SK-MEL-5 (cell line): ENCODE results near the gene OR11L1. TPM values are rescaled to one million over a fixed set of nuclear protein-coding genes. Genes with fewer than 3 reads are reported as not detected.

Experiments used
- DNase-seq: peaks from one replicate; pipeline ENCODE4 v3.0.0-alpha.2; 2016; ENCODE audit warnings: low read depth, low spot score
- in situ Hi-C: cut with HindIII; loops from 2 replicates; pipeline ENCODE4 v1.10.0; 2016; ENCODE audit warnings: low sequenced_read_pairs, high pct_unique_total_duplicates, low pct_unique_long_range_greater_than_20kb
- polyA plus RNA-seq, 2 experiments: library from polyadenylated mRNA; depleted of rRNA; stranded (reverse); fragments of >200 nt; gene quantifications; 2 replicates each; pipeline ENCODE4 v1.2.3, GENCODE V29; 2015
- total RNA-seq: library from RNA; depleted of rRNA; stranded (reverse); fragments of >200 nt; shearing (Covaris generic); gene quantifications from 2 replicates; pipeline ENCODE4 v1.2.3, GENCODE V29; 2014; rRNA removed

Gene OR11L1, protein sequence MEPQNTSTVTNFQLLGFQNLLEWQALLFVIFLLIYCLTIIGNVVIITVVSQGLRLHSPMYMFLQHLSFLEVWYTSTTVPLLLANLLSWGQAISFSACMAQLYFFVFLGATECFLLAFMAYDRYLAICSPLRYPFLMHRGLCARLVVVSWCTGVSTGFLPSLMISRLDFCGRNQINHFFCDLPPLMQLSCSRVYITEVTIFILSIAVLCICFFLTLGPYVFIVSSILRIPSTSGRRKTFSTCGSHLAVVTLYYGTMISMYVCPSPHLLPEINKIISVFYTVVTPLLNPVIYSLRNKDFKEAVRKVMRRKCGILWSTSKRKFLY
- total RNA-seq, result not detected in 2 replicates
- polyA plus RNA-seq (2015; cell fraction: cytosol; rRNA removed), result not detected in 2 replicates
- polyA plus RNA-seq (2015; cell fraction: nucleus; rRNA removed), result not detected in 2 replicates

DNA sequence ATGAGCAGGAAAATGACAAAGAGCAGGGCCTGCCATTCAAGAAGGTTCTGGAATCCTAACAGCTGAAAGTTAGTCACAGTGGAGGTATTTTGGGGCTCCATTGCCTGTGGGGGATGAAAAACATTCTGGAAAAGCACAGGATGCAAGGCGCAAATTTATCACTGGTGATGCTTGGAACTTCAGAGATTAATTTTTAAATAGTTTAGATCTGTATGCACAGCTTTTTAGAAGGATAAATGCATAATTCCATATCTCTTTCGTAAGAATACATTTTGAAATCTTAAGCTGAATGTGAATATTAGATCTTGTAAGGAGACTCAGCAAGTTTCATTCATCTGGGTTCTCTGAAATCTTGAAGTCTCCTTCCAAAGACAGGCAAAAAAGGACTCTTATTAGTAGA lies at the start of gene OR11L1:
TSS of gene OR11L1 (minus strand) at position 101 of the 400 bp plus-strand sequence. CDS start at position 101, 0 bp downstream.
- DNase-seq, result no peak
- in situ Hi-C loops, result no loop called here

DNA sequence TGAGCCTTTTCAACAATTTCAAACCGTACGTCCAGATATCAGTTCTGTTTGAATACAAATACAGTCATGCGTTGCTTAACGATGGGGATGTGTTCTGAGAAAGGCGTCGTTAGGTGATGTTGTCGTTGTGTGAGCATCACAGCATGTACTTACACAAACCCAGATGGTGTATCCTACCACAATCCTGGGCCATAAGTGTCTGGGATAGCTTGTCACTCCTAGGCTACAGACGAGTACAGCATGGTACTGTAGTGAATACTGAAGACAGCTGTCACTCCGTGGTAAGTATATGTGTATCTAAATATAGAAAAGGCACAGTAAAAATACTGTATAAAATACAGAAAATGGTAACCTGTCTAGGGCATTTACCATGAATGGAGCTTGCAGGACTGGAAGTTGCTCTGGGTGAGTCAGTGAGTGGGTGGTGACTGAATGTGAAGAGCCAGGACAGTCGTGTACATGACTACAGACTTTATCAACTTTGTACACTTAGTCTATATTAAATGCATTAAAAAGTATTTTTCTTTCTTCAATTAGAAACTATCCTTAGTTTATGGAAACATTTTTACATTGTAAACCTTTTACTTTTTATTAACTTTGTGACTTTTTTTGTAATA lies 43.2 kb upstream of the OR11L1 start:
- in situ Hi-C loops, result no loop called here
- no peak for DNase-seq

DNA sequence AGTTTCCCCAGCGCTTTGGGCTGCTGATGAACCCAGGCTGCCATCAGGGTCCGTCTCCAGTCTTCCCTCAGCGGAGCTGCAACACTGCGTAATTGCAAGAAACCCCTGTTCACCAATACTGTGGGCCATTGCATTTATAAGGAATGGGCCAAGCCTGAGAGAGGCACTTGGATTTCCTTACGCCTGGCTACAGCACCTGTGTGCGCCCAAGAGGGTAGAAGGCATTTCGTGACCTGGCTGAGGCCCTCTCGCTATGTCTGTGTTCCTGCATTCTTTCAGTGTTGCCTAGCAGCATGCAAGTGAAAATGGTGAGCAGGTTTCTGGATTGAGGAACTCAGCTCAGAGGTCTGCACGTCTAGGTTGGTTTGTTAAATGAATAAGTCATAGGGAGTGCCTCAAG lies 41.6 kb upstream of the OR11L1 start:
- in situ Hi-C loops, result no loop called here

DNA sequence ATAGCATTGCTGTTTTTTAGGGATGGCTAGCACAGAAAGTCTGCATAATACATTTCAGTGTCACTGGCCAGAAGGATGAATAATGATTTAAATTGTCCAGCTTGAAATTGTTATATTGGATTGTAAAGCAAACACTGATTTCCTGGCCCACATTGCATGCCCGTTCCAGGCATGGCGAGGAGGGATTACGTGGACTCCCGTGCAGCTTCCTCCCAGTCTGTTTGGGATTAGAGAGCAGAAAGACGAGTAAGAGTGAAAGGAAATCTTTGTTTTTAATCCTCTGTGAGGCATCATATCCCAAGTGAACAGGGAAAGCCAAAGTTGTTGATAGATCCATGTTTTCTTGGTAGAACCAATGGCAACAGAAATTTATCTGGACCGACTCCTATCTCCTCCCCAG lies 23.7 kb upstream of the OR11L1 start:
- no peak for DNase-seq
- in situ Hi-C loops, result no loop called here

More for the DNA sequence above, 41.6 kb upstream of the OR11L1 start:
- DNase-seq, result no peak

DNA sequence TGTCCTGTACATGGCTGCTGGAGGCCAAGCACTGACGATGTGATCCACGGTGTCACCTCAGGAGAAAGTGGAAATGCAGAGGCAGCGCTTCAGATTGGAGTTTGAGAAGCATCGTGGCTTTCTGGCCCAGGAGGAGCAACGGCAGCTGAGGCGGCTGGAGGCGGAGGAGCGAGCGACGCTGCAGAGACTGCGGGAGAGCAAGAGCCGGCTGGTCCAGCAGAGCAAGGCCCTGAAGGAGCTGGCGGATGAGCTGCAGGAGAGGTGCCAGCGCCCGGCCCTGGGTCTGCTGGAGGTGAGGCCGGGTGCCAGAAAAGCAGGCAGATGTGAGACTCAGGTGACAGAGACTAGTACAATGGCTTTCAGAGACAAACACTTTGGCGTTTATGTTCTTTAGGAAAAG lies 22.9 kb upstream of the OR11L1 start:
- DNase-seq, result no peak

DNA sequence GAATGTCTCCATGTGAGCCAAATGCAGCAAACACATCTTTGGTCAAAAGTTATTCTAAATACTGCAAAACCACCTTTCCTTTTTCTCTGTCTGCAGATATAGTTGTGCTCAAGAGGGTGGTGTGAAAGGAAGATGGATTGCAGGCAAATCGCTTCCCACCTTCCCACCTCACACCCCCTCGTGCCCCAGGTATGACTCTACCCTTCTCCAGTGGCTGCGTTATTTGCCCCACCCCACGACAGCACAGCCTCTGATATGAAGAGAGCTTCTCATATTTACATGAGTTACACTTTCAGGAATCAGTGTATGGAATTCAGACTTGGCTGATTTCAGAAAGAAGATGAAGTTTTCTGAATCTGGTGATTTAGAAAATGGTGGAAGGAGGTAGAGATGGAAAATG lies 21.1 kb upstream of the OR11L1 start:
- no peak for DNase-seq
- in situ Hi-C loops, result no loop called here

More for the DNA sequence above, 22.9 kb upstream of the OR11L1 start:
- in situ Hi-C loops, result no loop called here

DNA sequence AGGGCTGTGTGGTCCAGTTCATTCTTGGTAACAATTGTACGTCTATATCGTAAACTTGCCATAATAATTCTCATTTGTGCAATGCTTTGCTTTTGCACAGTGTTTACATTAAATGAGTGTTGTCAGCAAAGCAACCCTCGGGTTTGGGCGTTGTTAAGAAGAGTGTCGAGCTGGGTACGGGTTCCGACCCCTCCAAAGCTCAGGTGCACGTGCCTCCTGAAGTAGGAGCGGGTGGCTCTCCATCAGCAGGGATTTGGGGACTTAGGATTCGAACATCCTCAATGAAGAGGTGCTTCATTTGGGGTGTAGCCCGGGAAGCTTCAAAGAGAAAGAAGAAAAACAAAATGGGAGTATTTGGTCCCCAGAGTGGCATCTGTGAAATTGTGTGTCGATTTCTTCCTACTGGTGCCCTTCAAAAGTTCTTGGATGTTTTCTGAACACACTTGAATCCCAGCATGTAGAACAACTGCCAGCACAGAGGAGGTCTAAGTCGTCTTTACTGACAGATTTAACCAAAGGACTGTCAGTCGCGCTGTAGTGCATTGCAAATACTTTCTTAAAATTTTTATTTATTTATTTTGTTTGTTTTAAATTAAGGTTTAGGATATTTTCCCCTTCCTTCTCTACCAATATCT lies 16.4 kb upstream of the OR11L1 start:
- DNase-seq, result no peak
- in situ Hi-C loops, result no loop called here

DNA sequence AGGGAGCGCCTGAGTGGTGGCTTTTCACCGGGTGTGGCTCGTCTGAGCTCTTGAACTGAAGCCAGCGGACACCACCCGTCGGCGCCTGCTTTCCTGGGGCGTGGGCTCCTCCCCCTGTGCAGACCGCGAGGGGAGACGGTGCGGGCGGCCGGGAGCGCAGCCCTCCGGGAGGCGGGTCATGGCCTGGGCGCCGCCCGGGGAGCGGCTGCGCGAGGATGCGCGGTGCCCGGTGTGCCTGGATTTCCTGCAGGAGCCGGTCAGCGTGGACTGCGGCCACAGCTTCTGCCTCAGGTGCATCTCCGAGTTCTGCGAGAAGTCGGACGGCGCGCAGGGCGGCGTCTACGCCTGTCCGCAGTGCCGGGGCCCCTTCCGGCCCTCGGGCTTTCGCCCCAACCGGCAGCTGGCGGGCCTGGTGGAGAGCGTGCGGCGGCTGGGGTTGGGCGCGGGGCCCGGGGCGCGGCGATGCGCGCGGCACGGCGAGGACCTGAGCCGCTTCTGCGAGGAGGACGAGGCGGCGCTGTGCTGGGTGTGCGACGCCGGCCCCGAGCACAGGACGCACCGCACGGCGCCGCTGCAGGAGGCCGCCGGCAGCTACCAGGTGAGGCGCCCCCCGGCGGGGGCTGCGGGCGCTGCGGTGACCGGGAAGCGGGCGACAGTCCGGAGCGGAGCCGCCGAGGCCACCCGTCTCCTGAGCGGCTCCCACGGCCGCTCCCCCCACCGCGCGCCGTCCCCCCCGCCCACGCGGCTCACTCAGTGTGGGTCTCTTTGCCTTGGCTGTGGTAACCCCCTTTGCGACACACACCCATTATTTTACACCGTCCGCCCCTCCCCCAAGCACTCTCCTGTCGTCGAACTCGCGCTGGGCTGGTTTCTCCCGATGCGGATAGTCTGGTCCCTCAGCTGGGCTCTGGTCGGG lies 15.6 kb upstream of the OR11L1 start, which contains the start of gene TRIM58:
TSS of gene TRIM58 (plus strand) at position 119 of the 916 bp plus-strand sequence. CDS start at position 179, 60 bp downstream.
- no peak for DNase-seq
- in situ Hi-C loops, result no loop called here

DNA sequence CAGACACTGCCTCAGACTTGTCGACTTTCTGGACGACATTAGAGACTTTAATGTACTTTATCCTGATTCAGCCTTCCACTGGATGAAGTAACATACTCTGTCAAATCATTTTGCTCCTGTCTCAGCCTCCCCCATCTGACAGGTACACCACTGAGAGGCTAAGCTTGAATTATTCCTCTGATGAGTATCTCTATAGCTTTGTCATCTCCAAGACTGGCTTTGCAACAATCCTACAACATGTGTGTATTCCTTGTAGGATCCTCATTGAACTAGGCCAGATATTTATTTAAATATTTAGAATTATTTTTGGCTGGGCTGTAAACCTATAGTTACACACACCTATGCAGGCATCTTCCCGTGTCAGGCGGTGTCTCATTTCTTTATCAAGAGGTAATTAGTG lies 14.2 kb upstream of the OR11L1 start:
- no peak for DNase-seq
- in situ Hi-C loops, result no loop called here

DNA sequence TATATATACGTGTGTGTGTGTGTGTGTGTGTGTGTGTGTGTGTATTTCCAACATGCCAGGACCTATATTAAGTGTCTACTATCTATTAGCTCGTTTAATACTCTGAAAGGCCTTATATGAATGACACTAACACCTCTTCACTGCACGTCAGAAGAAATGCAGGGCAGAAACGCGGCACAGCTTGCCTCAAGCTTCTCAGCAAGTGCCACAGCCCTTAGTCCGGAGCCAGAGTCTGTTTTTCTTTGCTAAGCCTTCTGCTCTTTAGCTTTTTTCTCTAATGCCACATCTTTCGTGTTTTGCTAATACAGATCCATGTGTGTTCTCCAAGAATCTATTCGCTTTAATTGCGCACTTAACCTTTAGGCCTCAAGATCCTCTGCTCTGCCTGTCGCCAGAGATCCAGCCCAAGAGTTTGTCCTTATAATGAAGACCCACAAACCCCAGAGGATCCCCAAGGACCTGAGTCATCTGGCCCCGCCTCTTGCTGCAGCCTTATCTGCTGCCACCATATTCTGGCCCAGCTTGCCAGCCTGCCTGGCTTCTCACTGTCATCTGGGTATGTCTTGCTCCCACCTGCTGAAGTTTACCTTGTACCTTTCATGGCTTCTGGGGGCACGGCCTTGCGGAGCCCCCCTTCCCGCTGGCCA lies 13.3 kb upstream of the OR11L1 start:
- no peak for DNase-seq
- in situ Hi-C loops, result no loop called here

DNA sequence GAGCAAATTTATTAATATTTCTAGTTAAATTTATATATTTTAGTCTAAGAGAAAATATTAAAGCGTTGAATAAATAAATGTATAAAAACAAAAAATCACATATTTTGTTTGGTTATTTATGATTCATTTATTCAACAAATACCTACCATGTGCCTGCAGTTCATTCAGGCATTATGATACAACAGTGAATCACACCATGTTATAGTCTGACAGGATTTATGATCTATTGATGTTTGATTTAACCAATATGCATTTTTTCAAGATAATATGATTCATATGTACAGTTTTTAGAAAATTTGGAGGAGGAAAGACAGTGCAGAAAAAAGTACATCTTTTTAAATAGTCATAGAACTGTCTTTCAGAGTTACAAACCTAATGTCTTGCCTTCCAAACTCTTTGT lies 7.9 kb upstream of the OR11L1 start:
- in situ Hi-C loops, result no loop called here
- DNase-seq, result no peak

DNA sequence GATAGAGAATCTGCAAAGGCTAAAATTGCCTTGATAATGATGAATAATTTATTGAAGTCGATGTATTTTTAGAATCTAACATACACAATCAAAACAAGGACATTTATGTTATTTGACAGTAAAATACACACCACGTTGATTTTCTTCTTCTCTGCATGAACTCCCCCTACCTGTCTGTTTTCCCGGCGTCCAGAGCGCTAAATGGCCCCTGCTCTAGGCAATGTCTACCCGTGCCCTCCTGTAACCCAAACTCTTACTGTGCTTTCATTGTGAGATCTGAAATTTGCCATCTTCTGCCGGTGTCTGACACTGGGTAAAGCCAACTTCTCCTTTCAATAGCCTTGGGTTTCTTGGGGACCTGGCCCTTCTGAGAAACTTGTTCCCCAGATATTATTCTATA lies 6.7 kb upstream of the OR11L1 start:
- in situ Hi-C loops, result no loop called here
- no peak for DNase-seq

DNA sequence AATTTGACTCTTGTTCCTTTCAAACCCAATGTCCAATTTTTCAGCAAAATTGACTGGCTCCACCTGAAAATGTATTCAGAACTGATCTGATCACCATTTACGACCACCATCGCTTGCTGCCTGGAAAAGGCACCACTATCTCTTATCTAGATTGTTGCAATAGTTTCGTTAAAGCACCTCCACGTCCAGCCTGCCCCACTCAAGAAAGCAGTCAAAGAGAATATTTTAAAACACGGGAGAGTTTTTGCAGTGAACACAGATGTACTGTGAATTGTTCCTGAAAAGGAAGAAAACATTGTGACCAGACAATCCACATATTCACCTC lies 4.0 kb upstream of the OR11L1 start:
- in situ Hi-C loops, result no loop called here
- DNase-seq, result no peak

DNA sequence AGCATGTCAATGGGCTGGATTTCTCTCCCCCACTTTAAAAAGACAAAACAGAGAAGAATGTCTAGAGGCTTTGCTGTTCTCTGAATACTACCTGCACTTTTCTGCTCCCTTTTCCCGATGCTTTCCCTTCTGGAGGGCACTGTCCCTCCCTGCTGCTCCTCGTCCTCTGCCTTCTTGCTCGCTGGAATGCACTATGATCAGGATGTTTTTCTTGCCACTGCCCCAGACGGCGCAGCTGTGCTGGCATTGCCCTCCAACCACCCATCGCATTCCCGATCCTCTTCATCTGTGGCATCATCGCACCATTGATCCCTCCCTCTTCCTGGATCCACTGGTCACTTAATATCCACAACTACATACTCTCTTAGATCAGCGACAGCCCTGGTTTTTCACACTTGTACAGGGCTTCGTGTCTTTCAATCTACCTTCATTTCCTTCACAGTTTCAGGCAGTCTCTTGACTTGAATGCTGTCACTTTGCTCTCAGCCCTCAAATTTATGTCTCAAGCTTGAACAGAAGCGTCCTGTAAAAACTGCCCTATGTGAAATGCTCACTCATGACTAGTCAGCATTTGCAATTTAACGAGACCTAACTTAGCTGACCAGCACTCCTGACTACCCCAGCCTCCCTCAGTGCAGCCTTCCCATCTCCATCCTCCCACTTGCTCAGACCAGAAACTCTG lies 3.5 kb upstream of the OR11L1 start:
- DNase-seq, result no peak
- in situ Hi-C loops, result no loop called here

DNA sequence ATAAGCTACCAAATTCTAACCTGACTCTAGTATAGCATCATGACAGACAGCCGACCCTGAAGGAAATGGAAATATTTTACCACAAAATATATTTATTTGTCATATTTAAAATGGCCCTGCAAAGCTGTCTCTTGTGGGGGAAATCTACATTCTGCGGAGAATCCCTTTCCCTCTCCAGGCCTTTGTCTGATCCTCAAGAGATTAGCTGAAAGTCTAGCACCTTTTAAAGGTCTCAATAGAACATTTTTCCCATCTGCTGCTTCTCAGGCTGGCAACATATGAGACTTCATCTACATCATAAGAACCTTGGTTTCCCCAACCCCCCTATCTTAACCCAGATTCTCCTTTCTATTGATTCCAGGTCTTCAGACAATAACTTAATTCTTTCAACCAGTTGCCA lies 1.7 kb upstream of the OR11L1 start:
- no peak for DNase-seq
- in situ Hi-C loops, result no loop called here

DNA sequence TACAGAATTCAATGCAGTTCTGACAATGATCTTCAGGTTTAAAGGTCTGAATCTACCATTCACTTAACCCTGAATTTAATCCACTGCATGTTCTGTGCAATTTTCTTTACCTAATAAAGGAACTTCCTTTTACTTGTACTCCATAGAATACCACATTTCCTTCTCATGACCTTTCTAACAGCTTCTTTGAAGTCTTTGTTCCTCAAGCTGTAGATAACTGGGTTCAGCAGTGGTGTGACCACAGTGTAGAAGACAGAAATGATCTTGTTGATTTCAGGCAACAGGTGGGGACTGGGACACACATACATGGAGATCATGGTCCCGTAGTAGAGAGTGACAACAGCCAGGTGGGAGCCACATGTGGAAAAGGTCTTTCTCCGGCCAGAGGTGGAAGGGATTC lies 878 bp downstream of the OR11L1 start:
- in situ Hi-C loops, result no loop called here
- no peak for DNase-seq

DNA sequence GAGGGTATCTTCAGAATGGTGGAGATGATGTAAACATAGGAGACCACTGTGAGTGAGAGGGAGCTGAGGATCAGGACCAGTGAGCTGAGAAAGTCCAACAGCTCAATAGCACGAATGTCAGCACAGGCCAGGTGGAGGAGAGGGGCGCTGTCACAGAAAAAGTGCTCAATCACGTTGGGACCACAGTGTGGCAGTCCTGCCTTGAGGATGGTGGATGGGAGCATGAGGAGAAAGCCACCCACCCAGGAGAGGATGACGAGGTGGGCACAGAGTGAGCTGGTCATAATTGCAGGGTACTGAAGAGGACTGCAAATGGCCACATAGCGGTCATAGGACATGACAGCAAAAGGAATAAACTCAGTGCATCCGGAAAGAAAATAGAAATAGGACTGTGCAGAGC lies 8.1 kb downstream of the OR11L1 start:
- in situ Hi-C loops, result no loop called here
- DNase-seq, result no peak
